ENCODE data around the gene PADI1. TPM values are rescaled to one million over a fixed set of nuclear protein-coding genes. Genes with fewer than 3 reads are reported as not detected.

PADI1 gene
- total RNA-seq, result 1 to 10 TPM in 1 of 2 donors, not detected in 1; 1.2 TPM

- H3K27me3 ChIP-seq (replicated peaks; ENCODE audit: insufficient read depth), result no peaks in the 10 kb centered on the region
- no peak within 1 kb of the TSS for H3K27ac ChIP-seq
- H3K4me3 ChIP-seq, result no peak within 1 kb of the TSS
- ATAC-seq (ENCODE audit: insufficient number of reproducible peaks, low FRiP score, low read depth), result no peak
- no peaks in the 10 kb centered on the region for H3K9me3 ChIP-seq
- no peaks in the 10 kb centered on the region for H3K4me1 ChIP-seq (ENCODE audit: control insufficient read depth in 1 of 2, low read depth in 2 of 2)
- TF ChIP-seq CTCF (IDR thresholded peaks at IDR 0.05), result no peak
- no peak for DNase-seq (ENCODE audit: low spot score)
- H3K36me3 ChIP-seq, result no peaks in the 10 kb centered on the region
These were observed at the start of gene PADI1 for GRCh38 chr1:17204546-17205440. PADI1 (plus strand) TSS chr1:17205128; CDS start chr1:17205218, 90 bp downstream.

- TF ChIP-seq CTCF (IDR thresholded peaks at IDR 0.05), result no peak
- DNase-seq (ENCODE audit: low spot score) (no peak), ATAC-seq (ENCODE audit: insufficient number of reproducible peaks, low FRiP score, low read depth) (no peak)
- Histone ChIP-seq H3K4me3 (no peak overlapping the region), H3K27ac (no peak overlapping the region), H3K4me1 (ENCODE audit: control insufficient read depth in 1 of 2, low read depth in 2 of 2) (no peaks in the 10 kb centered on the region), H3K9me3 (peaks cover 23% of the 10 kb centered on the region), H3K27me3 (replicated peaks; ENCODE audit: insufficient read depth) (no peaks in the 10 kb centered on the region), H3K36me3 (no peaks in the 10 kb centered on the region)
These were observed 49.5 kb upstream of the PADI1 start for GRCh38 chr1:17155257-17155920.

GRCh38 chr1:17156108-17156507 lies 48.8 kb upstream of the PADI1 start:
- H3K27me3 ChIP-seq (replicated peaks; ENCODE audit: insufficient read depth), result no peaks in the 10 kb centered on the region
- no peak for ATAC-seq (ENCODE audit: insufficient number of reproducible peaks, low FRiP score, low read depth)
- H3K36me3 ChIP-seq, result no peaks in the 10 kb centered on the region
- no peaks in the 10 kb centered on the region for H3K4me1 ChIP-seq (ENCODE audit: control insufficient read depth in 1 of 2, low read depth in 2 of 2)
- peaks cover 23% of the 10 kb centered on the region for H3K9me3 ChIP-seq
- H3K4me3 ChIP-seq, result no peak overlapping the region
- DNase-seq (ENCODE audit: low spot score), result no peak
- TF ChIP-seq CTCF (IDR thresholded peaks at IDR 0.05), result no peak
- H3K27ac ChIP-seq, result no peak overlapping the region

- no peak overlapping the region for H3K27ac ChIP-seq
- no peak for TF ChIP-seq CTCF (IDR thresholded peaks at IDR 0.05)
- no peaks in the 10 kb centered on the region for H3K36me3 ChIP-seq
- H3K27me3 ChIP-seq (replicated peaks; ENCODE audit: insufficient read depth), result no peaks in the 10 kb centered on the region
- H3K4me3 ChIP-seq, result no peak overlapping the region
- H3K9me3 ChIP-seq, result peaks cover 12% of the 10 kb centered on the region
- ATAC-seq (ENCODE audit: insufficient number of reproducible peaks, low FRiP score, low read depth) (no peak), DNase-seq (ENCODE audit: low spot score) (no peak)
- no peaks in the 10 kb centered on the region for H3K4me1 ChIP-seq (ENCODE audit: control insufficient read depth in 1 of 2, low read depth in 2 of 2)
These were observed 46.0 kb upstream of the PADI1 start for GRCh38 chr1:17158961-17159360.

- Histone ChIP-seq H3K4me3 (no peak overlapping the region), H3K36me3 (no peaks in the 10 kb centered on the region), H3K9me3 (no peaks in the 10 kb centered on the region), H3K4me1 (ENCODE audit: control insufficient read depth in 1 of 2, low read depth in 2 of 2) (no peaks in the 10 kb centered on the region), H3K27me3 (replicated peaks; ENCODE audit: insufficient read depth) (no peaks in the 10 kb centered on the region), H3K27ac (no peak overlapping the region)
- DNase-seq (ENCODE audit: low spot score) (no peak), ATAC-seq (ENCODE audit: insufficient number of reproducible peaks, low FRiP score, low read depth) (no peak)
- TF ChIP-seq CTCF (IDR thresholded peaks at IDR 0.05), result no peak
These were observed 43.7 kb upstream of the PADI1 start for GRCh38 chr1:17161137-17161740.
